ENCODE results near the gene KIF26B. TPM values are rescaled to one million over a fixed set of nuclear protein-coding genes. Genes with fewer than 3 reads are reported as not detected.

Gene KIF26B
- total RNA-seq, 1 donor from 2014 or later, result 1.0 TPM

- DNase-seq, result no peak
Measured at GRCh38 chr1:245172829-245173228, 18.0 kb downstream of the KIF26B start.

GRCh38 chr1:245173446-245174211 lies 18.8 kb downstream of the KIF26B start:
- DNase-seq, result no peak

- DNase-seq, result no peak
Measured at GRCh38 chr1:245177071-245177900, 22.5 kb downstream of the KIF26B start.

GRCh38 chr1:245179706-245180105 lies 24.9 kb downstream of the KIF26B start:
- DNase-seq, result no peak

- no peak for DNase-seq
Measured at GRCh38 chr1:245180496-245181157, 25.8 kb downstream of the KIF26B start.

- DNase-seq, result no peak
Measured at GRCh38 chr1:245181158-245181517, 26.4 kb downstream of the KIF26B start.

- no peak for DNase-seq
Measured at GRCh38 chr1:245182028-245182427, 27.2 kb downstream of the KIF26B start.

- DNase-seq, result no peak
Measured at GRCh38 chr1:245183429-245183828, 28.6 kb downstream of the KIF26B start.

GRCh38 chr1:245184779-245185178 lies 30.0 kb downstream of the KIF26B start:
- no peak for DNase-seq

- no peak for DNase-seq
Measured at GRCh38 chr1:245188403-245188802, 33.6 kb downstream of the KIF26B start.

- no peak for DNase-seq
Measured at GRCh38 chr1:245195398-245195797, 40.6 kb downstream of the KIF26B start.

- no peak for DNase-seq
Measured at GRCh38 chr1:245197121-245197520, 42.3 kb downstream of the KIF26B start.

GRCh38 chr1:245197911-245198379 lies 43.2 kb downstream of the KIF26B start:
- DNase-seq, result no peak

- no peak for DNase-seq
Measured at GRCh38 chr1:245198748-245199516, 44.1 kb downstream of the KIF26B start.

- no peak for DNase-seq
Measured at GRCh38 chr1:245200146-245200545, 45.4 kb downstream of the KIF26B start.

GRCh38 chr1:245201201-245201600 lies 46.4 kb downstream of the KIF26B start:
- no peak for DNase-seq

- no peak for DNase-seq
Measured at GRCh38 chr1:245201827-245202226, 47.0 kb downstream of the KIF26B start.

- no peak for DNase-seq
Measured at GRCh38 chr1:245205396-245205795, 50.6 kb downstream of the KIF26B start.

- no peak for DNase-seq
Measured at GRCh38 chr1:245205864-245206263, 51.1 kb downstream of the KIF26B start.

GRCh38 chr1:245207056-245207638 lies 52.4 kb downstream of the KIF26B start:
- no peak for DNase-seq

- no peak for DNase-seq
Measured at GRCh38 chr1:245207801-245208200, 53.0 kb downstream of the KIF26B start.
